ENCODE results near the gene RRP8. TPM values are rescaled to one million over a fixed set of nuclear protein-coding genes. Genes with fewer than 3 reads are reported as not detected.

RRP8 gene
- 1 to 10 TPM; 5.4 to 8.9 TPM for total RNA-seq

DNA sequence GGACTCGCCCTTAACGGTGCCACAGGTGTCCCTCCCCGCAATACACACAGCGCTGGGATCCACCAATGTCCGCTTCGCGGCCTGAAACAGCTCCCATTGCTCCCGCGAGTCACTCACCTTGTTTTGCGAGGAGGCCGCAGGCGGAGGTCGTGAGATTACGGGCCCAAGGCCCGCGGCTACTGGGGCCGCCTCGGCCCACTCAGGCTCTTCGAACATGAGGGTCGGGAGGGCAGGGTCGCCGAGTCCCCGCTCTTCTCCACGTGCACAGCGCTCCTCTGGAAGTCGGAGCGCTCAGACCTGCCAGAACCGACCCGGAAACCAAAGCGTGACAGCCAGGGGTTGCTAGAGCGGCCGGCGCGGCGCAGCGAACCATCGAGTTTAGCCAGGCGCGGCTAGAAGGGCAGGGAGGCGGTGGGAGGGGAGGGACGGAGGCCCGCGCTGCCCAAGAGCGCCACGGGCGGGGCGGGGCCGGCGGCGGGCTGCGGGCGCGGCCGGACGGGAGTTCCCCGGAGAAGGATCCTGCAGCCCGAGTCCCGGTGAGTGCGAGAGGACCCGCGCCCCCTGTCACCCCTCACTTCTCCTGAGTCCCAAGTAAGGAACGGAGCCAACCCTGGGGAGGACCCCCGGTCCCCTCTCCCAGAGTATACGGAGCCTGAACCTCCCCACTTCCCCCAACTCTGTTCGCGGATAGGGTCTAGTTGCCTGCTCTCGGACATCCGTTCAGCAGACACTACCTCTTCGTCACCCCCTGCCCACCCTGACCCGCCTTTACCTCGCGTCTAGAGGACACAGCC lies at the start of gene RRP8, which contains the start of gene ILK:
RRP8 (minus strand) TSS at position 330 of the 794 bp plus-strand sequence; CDS start at position 216, 114 bp downstream.
ILK (plus strand) TSS at position 488 of the 794 bp plus-strand sequence. CDS start 498 bp downstream, outside the sequence.
- peak; percentile 70 to 76 (median 71) for TF ChIP-seq POLR2A (IDR thresholded peaks at IDR 0.05)
- TF ChIP-seq, protein P1, sequence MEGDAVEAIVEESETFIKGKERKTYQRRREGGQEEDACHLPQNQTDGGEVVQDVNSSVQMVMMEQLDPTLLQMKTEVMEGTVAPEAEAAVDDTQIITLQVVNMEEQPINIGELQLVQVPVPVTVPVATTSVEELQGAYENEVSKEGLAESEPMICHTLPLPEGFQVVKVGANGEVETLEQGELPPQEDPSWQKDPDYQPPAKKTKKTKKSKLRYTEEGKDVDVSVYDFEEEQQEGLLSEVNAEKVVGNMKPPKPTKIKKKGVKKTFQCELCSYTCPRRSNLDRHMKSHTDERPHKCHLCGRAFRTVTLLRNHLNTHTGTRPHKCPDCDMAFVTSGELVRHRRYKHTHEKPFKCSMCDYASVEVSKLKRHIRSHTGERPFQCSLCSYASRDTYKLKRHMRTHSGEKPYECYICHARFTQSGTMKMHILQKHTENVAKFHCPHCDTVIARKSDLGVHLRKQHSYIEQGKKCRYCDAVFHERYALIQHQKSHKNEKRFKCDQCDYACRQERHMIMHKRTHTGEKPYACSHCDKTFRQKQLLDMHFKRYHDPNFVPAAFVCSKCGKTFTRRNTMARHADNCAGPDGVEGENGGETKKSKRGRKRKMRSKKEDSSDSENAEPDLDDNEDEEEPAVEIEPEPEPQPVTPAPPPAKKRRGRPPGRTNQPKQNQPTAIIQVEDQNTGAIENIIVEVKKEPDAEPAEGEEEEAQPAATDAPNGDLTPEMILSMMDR (IDR thresholded peaks at IDR 0.05) = peak in 5 of 7 experiments; percentile 20 to 64 (median 45)
- intact Hi-C loops (cut with DNase I) = loop anchor here (10.0 kb wide), 1 partner anchor 119 kb away; the partner anchor contains the start of genes ARFIP2 and TIMM10B
- WGBS, 2 donors = 0% methylated on average over 8 to 66 of the region's 72 CpGs
- Histone ChIP-seq H3K4me1 (peaks cover 52% of the 10 kb centered on the region), H3K9me3 (no peaks in the 10 kb centered on the region), H3K27ac (peak within 1 kb of the TSS; percentile 91 to 97 (median 96)), H3K36me3 (replicated peaks in 1 of 2; ENCODE audit: insufficient read depth in 1 of 2, low read depth in 2 of 2) (peaks cover 4 to 20% of the 10 kb centered on the region in 2 donors), H3K27me3 (no peaks in the 10 kb centered on the region), H3K4me3 (peak within 1 kb of the TSS; percentile 50 to 73)
- ATAC-seq (peak; percentile 93), DNase-seq (peak; percentile 92 to 95 (median 92))

DNA sequence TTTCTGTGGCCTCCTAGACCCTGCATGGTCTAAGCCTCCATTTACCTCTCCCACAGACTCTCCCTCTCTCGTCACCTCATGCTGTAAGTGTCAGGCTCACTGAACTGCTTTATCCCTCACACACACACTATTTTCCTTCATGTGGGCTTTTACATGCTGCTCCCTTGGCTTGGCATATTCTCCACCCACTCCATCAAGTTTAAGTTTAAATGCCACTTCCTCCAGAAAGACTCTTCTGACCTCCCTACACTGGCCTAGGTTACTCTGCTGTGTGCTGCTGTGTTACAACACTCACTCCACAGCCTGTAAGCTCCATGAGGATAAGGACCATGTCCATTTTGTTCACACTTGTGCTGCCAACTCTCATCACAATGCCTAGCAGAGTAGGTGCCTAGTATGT lies 49.7 kb upstream of the RRP8 start:
- no peak for TF ChIP-seq POLR2A (IDR thresholded peaks at IDR 0.05)
- TF ChIP-seq, protein P1 (IDR thresholded peaks at IDR 0.05) = no peak
- no peaks in the 10 kb centered on the region for H3K9me3 ChIP-seq
- H3K4me1 ChIP-seq = peaks cover 12% of the 10 kb centered on the region
- no peaks in the 10 kb centered on the region for H3K36me3 ChIP-seq (replicated peaks in 1 of 2; ENCODE audit: insufficient read depth in 1 of 2, low read depth in 2 of 2)
- ATAC-seq = no peak
- H3K27ac ChIP-seq = no peak overlapping the region
- H3K4me3 ChIP-seq = no peak overlapping the region
- no peaks in the 10 kb centered on the region for H3K27me3 ChIP-seq
- no peak for DNase-seq
- WGBS, 2 donors = 91 to 100% methylated on average over 1 of the region's 1 CpG
- intact Hi-C loops (cut with DNase I) = no loop called here

DNA sequence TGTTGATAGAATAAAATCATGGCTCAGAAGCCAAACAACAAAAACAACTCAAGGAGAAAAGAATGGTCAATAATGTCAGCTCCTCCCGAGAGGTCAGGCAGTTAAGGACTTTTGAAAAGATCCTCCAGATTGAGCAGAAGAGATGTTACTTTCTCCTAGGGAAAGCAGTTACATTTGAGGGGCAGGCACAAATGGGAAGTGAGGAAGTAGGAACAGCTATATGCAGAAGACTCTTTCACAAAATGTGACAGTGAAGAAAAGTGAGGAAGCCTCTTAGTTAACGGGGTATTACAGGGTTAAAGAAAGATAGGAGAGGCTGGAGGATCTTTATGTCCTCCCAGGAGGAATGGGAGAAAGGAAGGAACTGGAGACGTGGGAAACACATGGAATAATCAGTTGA lies 48.8 kb upstream of the RRP8 start:
- no peak for DNase-seq
- Histone ChIP-seq H3K36me3 (replicated peaks in 1 of 2; ENCODE audit: insufficient read depth in 1 of 2, low read depth in 2 of 2) (no peaks in the 10 kb centered on the region), H3K27me3 (no peaks in the 10 kb centered on the region), H3K27ac (no peak overlapping the region), H3K4me3 (no peak overlapping the region), H3K9me3 (no peaks in the 10 kb centered on the region), H3K4me1 (peaks cover 12% of the 10 kb centered on the region)
- TF ChIP-seq, protein P1 (IDR thresholded peaks at IDR 0.05) = no peak
- no peak for TF ChIP-seq POLR2A (IDR thresholded peaks at IDR 0.05)
- no peak for ATAC-seq
- intact Hi-C loops (cut with DNase I) = no loop called here
- WGBS, 2 donors = 48 to 58% methylated on average over 3 of the region's 3 CpGs

DNA sequence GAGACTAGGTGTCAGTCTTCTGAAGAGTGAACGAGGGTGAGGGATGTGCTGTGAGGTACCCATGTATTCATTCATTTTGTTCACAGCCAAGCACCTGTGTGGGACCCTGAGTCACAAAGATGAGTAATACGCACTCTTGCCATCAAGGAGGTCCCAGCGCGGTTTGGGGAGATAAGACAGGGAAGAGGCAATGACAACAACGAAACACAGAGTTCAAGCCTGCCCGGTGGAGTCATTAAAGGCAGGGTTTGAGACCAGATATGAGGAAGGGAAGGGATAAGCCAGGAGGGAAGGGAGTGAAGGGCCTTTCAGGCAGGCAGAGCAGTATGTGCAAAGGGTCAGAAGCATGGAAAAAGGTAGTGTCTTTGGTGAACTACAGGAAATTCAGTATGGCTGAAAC lies 47.6 kb upstream of the RRP8 start:
- DNase-seq = no peak
- H3K27ac ChIP-seq = no peak overlapping the region
- no peak for ATAC-seq
- peaks cover 12% of the 10 kb centered on the region for H3K4me1 ChIP-seq
- no peak overlapping the region for H3K4me3 ChIP-seq
- 67 to 70% methylated on average over 6 of the region's 6 CpGs for WGBS, 2 donors
- intact Hi-C loops (cut with DNase I) = no loop called here
- H3K36me3 ChIP-seq (replicated peaks in 1 of 2; ENCODE audit: insufficient read depth in 1 of 2, low read depth in 2 of 2) = no peaks in the 10 kb centered on the region
- H3K27me3 ChIP-seq = no peaks in the 10 kb centered on the region
- TF ChIP-seq POLR2A (IDR thresholded peaks at IDR 0.05) = no peak
- TF ChIP-seq, protein P1 (IDR thresholded peaks at IDR 0.05) = no peak
- H3K9me3 ChIP-seq = no peaks in the 10 kb centered on the region
